SU-DHL-6 (cell line): ENCODE measurements around the gene THSD1.
"Not testable (repeated sequence)": the region's sequence is repeated elsewhere in the genome, so short reads cannot be mapped to it uniquely, and the experiment has no call there.

Experiments used
- H2AFZ ChIP-seq: fragments of 200-600 bp; sonication (generic); 2 replicates; pipeline ENCODE4 v1.6.1; 2014; ENCODE audit warnings: low read depth, mild to moderate bottlenecking, moderate library complexity, mixed read lengths, antibody characterized with exemption, low read length; ENCODE audit not compliant: severe bottlenecking
- H3F3A ChIP-seq: fragments of 200-600 bp; shearing (Covaris generic); 2 replicates; pipeline ENCODE4 v1.6.0; 2016; ENCODE audit warnings: antibody characterized with exemption, mild to moderate bottlenecking; ENCODE audit not compliant: insufficient read depth
- H3K27ac ChIP-seq: fragments of 200-600 bp; sonication (generic); 2 replicates; pipeline ENCODE4 v1.5.1; 2016; ENCODE audit warnings: low read depth, mild to moderate bottlenecking, low read length, moderate library complexity, mixed read lengths
- H3K27me3 ChIP-seq: fragments of 200-600 bp; sonication (generic), shearing (Covaris generic); 2 replicates; pipeline ENCODE4 v1.6.0; 2014; ENCODE audit warnings: mild to moderate bottlenecking, low read length
- H3K36me3 ChIP-seq: fragments of 200-600 bp; sonication (generic); 2 replicates; pipeline ENCODE4 v1.6.1; 2014; ENCODE audit warnings: mild to moderate bottlenecking, low read length, mixed read lengths
- H3K4me2 ChIP-seq: fragments of 300-600, 200-600 bp; shearing (Covaris generic), sonication (generic); 2 replicates; pipeline ENCODE4 v1.6.0; 2014; ENCODE audit warnings: low read length, low read depth, mild to moderate bottlenecking; ENCODE audit not compliant: poor library complexity, severe bottlenecking
- H3K4me3 ChIP-seq: fragments of 200-600 bp; sonication (generic); 2 replicates; pipeline ENCODE4 v1.5.1; 2014; ENCODE audit warnings: antibody characterized with exemption, low read length, mild to moderate bottlenecking, mixed read lengths; ENCODE audit not compliant: insufficient read depth, poor library complexity, severe bottlenecking
- H3K79me2 ChIP-seq: fragments of 200-600 bp; sonication (generic); 2 replicates; pipeline ENCODE4 v1.6.1; 2014; ENCODE audit warnings: mild to moderate bottlenecking, low read length, moderate library complexity; ENCODE audit not compliant: insufficient read depth
- H3K9ac ChIP-seq: fragments of 200-600 bp; sonication (generic); 2 replicates; pipeline ENCODE4 v1.7.0; 2014; ENCODE audit warnings: mild to moderate bottlenecking, low read length
- H3K9me2 ChIP-seq: fragments of 200-600 bp; sonication (generic); replicated peaks from 2 replicates; pipeline ENCODE4 v1.6.1; 2014; ENCODE audit warnings: low read length; ENCODE audit not compliant: insufficient read depth
- H3K9me3 ChIP-seq: fragments of 200-600 bp; sonication (generic); 2 replicates; pipeline ENCODE4 v1.6.1; 2014; ENCODE audit warnings: low read length, mixed read lengths; ENCODE audit not compliant: insufficient read depth
- H4K20me1 ChIP-seq: fragments of 200-600 bp; sonication (generic); 2 replicates; pipeline ENCODE4 v1.6.1; 2014; ENCODE audit warnings: low read depth, mild to moderate bottlenecking, antibody characterized with exemption, low read length, moderate library complexity, mixed read lengths
- CTCF ChIP-seq: fragments of 200-600 bp; sonication (generic); IDR thresholded peaks from one replicate; pipeline ENCODE4 v1.5.1; 2017; ENCODE audit warnings: antibody characterized with exemption, mild to moderate bottlenecking, low read length, moderate library complexity; ENCODE audit not compliant: insufficient read depth, poor library complexity, severe bottlenecking
- EZH2phosphoT487 ChIP-seq: fragments of 200-600 bp; sonication (generic), shearing (Covaris generic); conservative IDR thresholded peaks from 2 replicates; pipeline ENCODE4 v1.6.1; 2018; ENCODE audit warnings: mild to moderate bottlenecking, antibody characterized with exemption, low read length, moderate library complexity, mixed read lengths

The THSD1 gene

DNA sequence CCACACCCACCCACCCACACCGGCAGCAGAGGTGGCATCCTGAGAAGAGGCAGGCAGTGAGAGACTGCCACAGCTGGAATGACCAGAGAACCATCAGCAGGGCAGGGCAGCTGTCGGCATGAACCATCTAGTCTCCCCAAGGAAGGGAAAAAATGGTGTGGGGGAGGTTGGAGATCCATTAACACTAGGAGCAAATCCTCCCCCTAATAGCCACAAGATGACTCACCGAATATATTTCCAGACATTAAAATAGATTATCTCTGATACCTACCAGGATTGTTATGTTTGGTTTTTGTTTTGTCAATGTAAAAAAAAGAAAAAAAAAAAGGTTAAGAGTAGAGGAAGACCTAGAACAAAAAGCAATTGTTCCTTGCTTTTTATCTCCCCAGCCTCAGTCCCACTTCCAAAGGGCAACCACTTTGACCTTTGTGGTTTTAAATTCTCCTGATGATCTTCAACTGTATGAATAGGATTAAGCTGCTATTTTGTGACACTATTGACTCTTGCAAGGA is 34.2 kb downstream of the THSD1 start:
- H3K4me2 ChIP-seq: no peak overlapping the region
- no peaks in the 10 kb centered on the region for H3K27me3 ChIP-seq
- no peak overlapping the region for H3K27ac ChIP-seq

DNA sequence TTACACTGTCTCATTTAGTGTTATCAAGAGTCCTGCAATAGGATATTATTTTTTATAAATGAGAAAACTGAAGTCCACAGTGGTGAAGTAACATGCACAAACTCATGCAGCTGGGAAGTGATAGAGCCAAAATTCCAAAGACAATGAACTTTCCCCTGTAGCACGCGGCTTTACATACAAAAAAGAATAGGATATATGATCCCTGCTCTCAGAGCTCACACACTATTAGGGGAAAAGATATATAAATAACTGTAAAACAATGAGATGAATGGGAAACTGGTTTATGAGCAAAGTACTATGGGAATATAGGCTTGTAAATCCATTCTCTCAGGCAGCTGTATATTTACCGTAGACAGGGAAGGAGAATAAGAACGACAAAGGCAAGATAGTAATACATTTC is 39.7 kb downstream of the THSD1 start:
- no peaks in the 10 kb centered on the region for H3F3A ChIP-seq
- no peak overlapping the region for H2AFZ ChIP-seq
- no peak overlapping the region for H3K4me2 ChIP-seq
- no peaks in the 10 kb centered on the region for H3K79me2 ChIP-seq
- no peaks in the 10 kb centered on the region for H4K20me1 ChIP-seq
- H3K27ac ChIP-seq: no peak overlapping the region
- H3K27me3 ChIP-seq: no peaks in the 10 kb centered on the region
- H3K9me3 ChIP-seq: no peaks in the 10 kb centered on the region
- H3K4me3 ChIP-seq: no peak overlapping the region
- no peaks in the 10 kb centered on the region for H3K36me3 ChIP-seq
- no peak overlapping the region for H3K9ac ChIP-seq
- TF ChIP-seq CTCF (no peak), EZH2phosphoT487 (no peak)
- H3K9me2 ChIP-seq: no peaks in the 10 kb centered on the region

More for the DNA sequence above, 34.2 kb downstream of the THSD1 start:
- TF ChIP-seq EZH2phosphoT487: no peak
- no peak for TF ChIP-seq CTCF
- Histone ChIP-seq H4K20me1 (no peaks in the 10 kb centered on the region), H3F3A (no peaks in the 10 kb centered on the region), H3K9me2 (no peaks in the 10 kb centered on the region), H3K4me3 (no peak overlapping the region), H3K36me3 (no peaks in the 10 kb centered on the region), H3K79me2 (no peaks in the 10 kb centered on the region), H2AFZ (no peak overlapping the region), H3K9ac (no peak overlapping the region), H3K9me3 (no peaks in the 10 kb centered on the region)

GRCh38 chr13:52362169-52362887 is 43.6 kb downstream of the THSD1 start:
- H3K36me3 ChIP-seq, H3K9ac ChIP-seq, H3K9me3 ChIP-seq, H4K20me1 ChIP-seq, H3K4me2 ChIP-seq, H2AFZ ChIP-seq, H3F3A ChIP-seq, H3K79me2 ChIP-seq, H3K9me2 ChIP-seq, H3K4me3 ChIP-seq, H3K27me3 ChIP-seq, H3K27ac ChIP-seq: not testable (repeated sequence)

DNA sequence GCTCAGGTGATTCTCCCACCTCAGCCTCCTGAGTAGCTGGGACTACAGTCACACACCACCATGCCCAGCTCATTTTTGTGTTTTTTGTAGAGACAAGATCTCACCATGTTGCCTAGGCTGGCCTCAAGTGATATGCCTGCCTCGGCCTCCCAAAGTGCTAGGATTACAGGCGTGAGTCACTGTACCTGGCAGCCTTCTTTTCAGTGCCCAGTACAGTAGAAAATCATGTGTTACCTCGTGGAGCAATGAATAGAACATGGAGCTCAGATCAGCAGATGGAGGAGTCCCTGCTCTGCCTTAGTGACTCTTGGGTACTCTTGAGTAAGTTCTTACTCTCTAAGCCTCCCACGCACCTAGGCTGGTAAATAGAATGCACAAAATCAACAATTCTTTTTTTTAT is 44.7 kb downstream of the THSD1 start:
- Histone ChIP-seq H3K4me3 (no peak overlapping the region), H3K4me2 (no peak overlapping the region), H3K27ac (no peak overlapping the region), H4K20me1 (no peaks in the 10 kb centered on the region), H3K27me3 (no peaks in the 10 kb centered on the region), H2AFZ (no peak overlapping the region), H3K79me2 (no peaks in the 10 kb centered on the region), H3K36me3 (no peaks in the 10 kb centered on the region), H3K9ac (no peak overlapping the region), H3K9me3 (no peaks in the 10 kb centered on the region), H3F3A (no peaks in the 10 kb centered on the region), H3K9me2 (no peaks in the 10 kb centered on the region)
- TF ChIP-seq CTCF (no peak), EZH2phosphoT487 (no peak)
